H1 (cell line): ENCODE results near the gene EMID1.

Source experiments
- ATF2 ChIP-seq: IDR thresholded peaks from 2 replicates; pipeline ENCODE4 v1.6.1; 2012; ENCODE audit warnings: low read length, inconsistent platforms
- ATF3 ChIP-seq: IDR thresholded peaks from 2 replicates; pipeline ENCODE4 v1.6.1; 2011; ENCODE audit warnings: low read depth, mild to moderate bottlenecking, low read length; ENCODE audit not compliant: insufficient read depth
- CHD1 ChIP-seq: IDR thresholded peaks from 2 replicates; pipeline ENCODE4 v1.6.1; 2012; ENCODE audit warnings: low read depth, low read length, improper control_type of control experiment
- CHD2 ChIP-seq: IDR thresholded peaks from 2 replicates; pipeline ENCODE4 v1.6.1; 2012; ENCODE audit warnings: low read length, improper control_type of control experiment
- CTCF ChIP-seq, 3 experiments: IDR thresholded peaks; 1 replicate in 2 of 3; 2 replicates in 1 of 3; pipeline versions ENCODE4 v1.5.1 to v1.6.1; 2011; ENCODE audit warnings: low read length in 3 of 3, mild to moderate bottlenecking in 3 of 3, inconsistent platforms in 2 of 3, low read depth in 1 of 3, moderate library complexity in 1 of 3; ENCODE audit not compliant: insufficient read depth in 1 of 3; ENCODE audit errors: control extremely low read depth in 1 of 3
- JUND ChIP-seq: IDR thresholded peaks from 2 replicates; pipeline ENCODE4 v1.6.1; 2011; ENCODE audit warnings: mild to moderate bottlenecking, improper control_type of control experiment, low read length
- MAX ChIP-seq: IDR thresholded peaks from 2 replicates; pipeline ENCODE4 v1.6.1; 2012; ENCODE audit warnings: inconsistent platforms
- POLR2A ChIP-seq, 2 experiments: IDR thresholded peaks; 1 replicate in 1 of 2; 2 replicates in 1 of 2; pipeline ENCODE4 v1.6.1; 2011; ENCODE audit warnings: low read depth in 2 of 2, low read length in 2 of 2, mild to moderate bottlenecking in 2 of 2; ENCODE audit errors: control extremely low read depth in 1 of 2
- POLR2AphosphoS5 ChIP-seq: IDR thresholded peaks from 2 replicates; pipeline ENCODE4 v1.6.1; 2011; ENCODE audit warnings: low read depth, low read length
- SIN3A ChIP-seq, 2 experiments: IDR thresholded peaks in 1 of 2; conservative IDR thresholded peaks in 1 of 2; 2 replicates each; pipeline ENCODE4 v1.6.1; 2011 to 2012; ENCODE audit warnings: low read length in 2 of 2, improper control_type of control experiment in 1 of 2, low read depth in 1 of 2, mild to moderate bottlenecking in 1 of 2
- SP1 ChIP-seq: IDR thresholded peaks from 2 replicates; pipeline ENCODE4 v1.6.1; 2011; ENCODE audit warnings: low read depth, low read length
- TAF7 ChIP-seq: optimal IDR thresholded peaks from 2 replicates; pipeline ENCODE3; 2011; ENCODE audit warnings: low read depth, mild to moderate bottlenecking, inconsistent platforms, low read length, moderate library complexity, borderline replicate concordance
- TBP ChIP-seq: IDR thresholded peaks from 2 replicates; pipeline ENCODE4 v1.6.1; 2011; ENCODE audit warnings: low read depth, low read length, improper control_type of control experiment
- USF2 ChIP-seq: IDR thresholded peaks from 2 replicates; pipeline ENCODE4 v1.6.1; 2011; ENCODE audit warnings: low read length, improper control_type of control experiment

- TF ChIP-seq ATF3 (no peak), MAX (no peak), CTCF (IDR thresholded peaks at IDR 0.05; ENCODE audit: control extremely low read depth in 1 of 3, insufficient read depth in 1 of 3, low read depth in 1 of 3, low read length in 3 of 3) (no peak), ATF2 (no peak), TBP (no peak), TAF7 (no peak), SP1 (no peak), CHD2 (no peak), SIN3A (conservative IDR thresholded peaks at IDR 0.05 in 1 of 2, IDR thresholded peaks at IDR 0.05 in 1 of 2; ENCODE audit: low read depth in 1 of 2, low read length in 2 of 2) (no peak), USF2 (no peak), POLR2AphosphoS5 (no peak), CHD1 (no peak), JUND (no peak), POLR2A (IDR thresholded peaks at IDR 0.05; ENCODE audit: control extremely low read depth in 1 of 2, low read depth in 2 of 2, low read length in 2 of 2) (no peak)
These were observed 38.4 kb upstream of the EMID1 start for GRCh38 chr22:29167032-29167911.
